GM18870 (cell line): ENCODE data around the gene PMF1.

Experiments
- ATAC-seq: cut with Tn5 transposase; IDR thresholded peaks from one replicate; pipeline ENCODE4 v1.9.1; 2021; ENCODE audit warnings: moderate library complexity; ENCODE audit not compliant: unreplicated experiment

The PMF1 gene

GRCh38 chr1:156262461-156263287, 49.9 kb downstream of the PMF1 start:
- ATAC-seq, result no peak

GRCh38 chr1:156263288-156263655, 50.5 kb downstream of the PMF1 start:
- ATAC-seq, result no peak

GRCh38 chr1:156266051-156266450, 53.2 kb downstream of the PMF1 start:
- ATAC-seq, result no peak

- ATAC-seq, result no peak
Observed at GRCh38 chr1:156268336-156268735, 55.5 kb downstream of the PMF1 start.

GRCh38 chr1:156270314-156270713, 57.5 kb downstream of the PMF1 start:
- ATAC-seq, result no peak

- ATAC-seq, result no peak
Observed at GRCh38 chr1:156276532-156276931, 63.7 kb downstream of the PMF1 start.

GRCh38 chr1:156276966-156277381, 64.2 kb downstream of the PMF1 start:
- ATAC-seq, result no peak

GRCh38 chr1:156279837-156280236, 67.0 kb downstream of the PMF1 start:
- ATAC-seq, result no peak

- no peak for ATAC-seq
Observed at GRCh38 chr1:156281281-156281680, 68.5 kb downstream of the PMF1 start.

GRCh38 chr1:156281693-156282478, 69.1 kb downstream of the PMF1 start:
- ATAC-seq, result no peak

- ATAC-seq, result peak; percentile 66
Observed at GRCh38 chr1:156282479-156283222, 69.8 kb downstream of the PMF1 start, which contains the start of gene SMG5. TSS of gene SMG5 (minus strand) at chr1:156282825. CDS start at chr1:156282680, 145 bp downstream.

GRCh38 chr1:156283521-156283920, 70.7 kb downstream of the PMF1 start:
- ATAC-seq, result no peak

- no peak for ATAC-seq
Observed at GRCh38 chr1:156284112-156284511, 71.3 kb downstream of the PMF1 start, which contains the start of gene TMEM79. TSS of gene TMEM79 (plus strand) at chr1:156284325. CDS start at chr1:156285227, 902 bp downstream.

GRCh38 chr1:156284757-156285156, 72.0 kb downstream of the PMF1 start:
- ATAC-seq, result no peak

- ATAC-seq, result no peak
Observed at GRCh38 chr1:156285437-156285836, 72.6 kb downstream of the PMF1 start.

- ATAC-seq, result no peak
Observed at GRCh38 chr1:156286061-156286460, 73.3 kb downstream of the PMF1 start.
